ENCODE measurements around the gene INPP4A.

INPP4A gene

GRCh38 chr2:98561902-98562695 lies 117.4 kb downstream of the INPP4A start:
- Histone ChIP-seq H3K9me3 (ENCODE audit: control insufficient read depth, insufficient read depth, low read depth, low read length) (no peaks in the 10 kb centered on the region), H3K4me1 (ENCODE audit: control insufficient read depth, insufficient read depth, low read length) (no peaks in the 10 kb centered on the region), H3K27ac (ENCODE audit: extremely low read depth, low read depth, low read length) (no peak overlapping the region), H3K4me3 (ENCODE audit: low read depth, low read length) (no peak overlapping the region), H3K36me3 (ENCODE audit: control insufficient read depth in 2 of 2, insufficient read depth in 1 of 2, low read length in 2 of 2) (peaks cover 0 to 88% of the 10 kb centered on the region in 2 experiments; a peak in 2 of 3 replicates)
- POLR2A ChIA-PET = interaction anchor here (0.6 kb wide), 1 partner anchor 165 kb away, joined by 3 read pairs; no protein-coding TSS in a partner anchor
- CTCF ChIA-PET = interaction anchor here (0.5 kb wide), 1 partner anchor 154 kb away, joined by 3 read pairs; no protein-coding TSS in a partner anchor
- TF ChIP-seq MYNN (tag by site-specific recombination; IDR thresholded peaks at IDR 0.05; ENCODE audit: borderline replicate concordance) (no peak), ZNF354C (tag by site-specific recombination; IDR thresholded peaks at IDR 0.05; ENCODE audit: borderline replicate concordance, low read depth) (no peak), HOXD13 (CRISPR knock-in tag; IDR thresholded peaks at IDR 0.05; ENCODE audit: borderline replicate concordance) (no peak), ZNF157 (tag by site-specific recombination; IDR thresholded peaks at IDR 0.05) (no peak), ZNF76 (tag by site-specific recombination; IDR thresholded peaks at IDR 0.05; ENCODE audit: borderline replicate concordance, low read depth) (no peak), ZNF701 (tag by site-specific recombination; IDR thresholded peaks at IDR 0.05) (no peak), ZNF510 (tag by site-specific recombination; IDR thresholded peaks at IDR 0.05; ENCODE audit: insufficient replicate concordance) (no peak), ZSCAN5A (tag by site-specific recombination; IDR thresholded peaks at IDR 0.05) (no peak), KLF1 (tag by site-specific recombination; IDR thresholded peaks at IDR 0.05) (no peak), SP3 (tag by site-specific recombination; IDR thresholded peaks at IDR 0.05) (no peak), ZNF202 (tag by site-specific recombination; IDR thresholded peaks at IDR 0.05; ENCODE audit: borderline replicate concordance) (no peak), KLF10 (tag by site-specific recombination; IDR thresholded peaks at IDR 0.05) (no peak), ZFP37 (tag by site-specific recombination; IDR thresholded peaks at IDR 0.05) (no peak), ZNF24 (tag by site-specific recombination; IDR thresholded peaks at IDR 0.05) (no peak), GLIS2 (tag by site-specific recombination; IDR thresholded peaks at IDR 0.05) (no peak)

- peaks cover 0 to 89% of the 10 kb centered on the region in 2 experiments; a peak in 2 of 3 replicates for H3K36me3 ChIP-seq (ENCODE audit: control insufficient read depth in 2 of 2, insufficient read depth in 1 of 2, low read length in 2 of 2)
Measured at GRCh38 chr2:98563394-98563793, 118.7 kb downstream of the INPP4A start.

More at GRCh38 chr2:98563394-98563793, 118.7 kb downstream of the INPP4A start:
- Histone ChIP-seq H3K9me3 (ENCODE audit: control insufficient read depth, insufficient read depth, low read depth, low read length) (no peaks in the 10 kb centered on the region), H3K4me3 (ENCODE audit: low read depth, low read length) (no peak overlapping the region), H3K27ac (ENCODE audit: extremely low read depth, low read depth, low read length) (no peak overlapping the region), H3K4me1 (ENCODE audit: control insufficient read depth, insufficient read depth, low read length) (no peaks in the 10 kb centered on the region)
- no peak for TF ChIP-seq ZNF600 (tag by site-specific recombination; IDR thresholded peaks at IDR 0.05)
- no peak for TF ChIP-seq ZNF24 (tag by site-specific recombination; IDR thresholded peaks at IDR 0.05)
- TF ChIP-seq GLIS1 (tag by site-specific recombination; IDR thresholded peaks at IDR 0.05) = no peak
- no peak for TF ChIP-seq HOXC10 (CRISPR knock-in tag; IDR thresholded peaks at IDR 0.05)
- TF ChIP-seq ZNF596 (tag by site-specific recombination; IDR thresholded peaks at IDR 0.05) = no peak
- TF ChIP-seq ZNF223 (tag by site-specific recombination; IDR thresholded peaks at IDR 0.05) = no peak
- TF ChIP-seq ZNF37A (tag by site-specific recombination; IDR thresholded peaks at IDR 0.05) = no peak
- no peak for TF ChIP-seq ZSCAN30 (tag by site-specific recombination; IDR thresholded peaks at IDR 0.05)
- no peak for TF ChIP-seq PRDM4 (tag by site-specific recombination; IDR thresholded peaks at IDR 0.05)
- no peak for TF ChIP-seq ZNF658 (tag by site-specific recombination; IDR thresholded peaks at IDR 0.05)
- TF ChIP-seq SCRT2 (tag by site-specific recombination; IDR thresholded peaks at IDR 0.05) = no peak
- TF ChIP-seq ZNF350 (tag by site-specific recombination; IDR thresholded peaks at IDR 0.05) = no peak
- TF ChIP-seq ZNF366 (tag by site-specific recombination; conservative IDR thresholded peaks at IDR 0.05) = no peak
- ChIA-PET CTCF (no interaction called here), POLR2A (no interaction called here)

Measured in HEK293 (cell line).